HG02610 (cell line): ENCODE results near the gene SMOC1.

ENCODE experiments used
- ATAC-seq: cut with Tn5 transposase; IDR thresholded peaks from one replicate; pipeline ENCODE4 v1.9.1; 2021; ENCODE audit warnings: mild to moderate bottlenecking, moderate library complexity; ENCODE audit not compliant: unreplicated experiment

SMOC1 gene

DNA sequence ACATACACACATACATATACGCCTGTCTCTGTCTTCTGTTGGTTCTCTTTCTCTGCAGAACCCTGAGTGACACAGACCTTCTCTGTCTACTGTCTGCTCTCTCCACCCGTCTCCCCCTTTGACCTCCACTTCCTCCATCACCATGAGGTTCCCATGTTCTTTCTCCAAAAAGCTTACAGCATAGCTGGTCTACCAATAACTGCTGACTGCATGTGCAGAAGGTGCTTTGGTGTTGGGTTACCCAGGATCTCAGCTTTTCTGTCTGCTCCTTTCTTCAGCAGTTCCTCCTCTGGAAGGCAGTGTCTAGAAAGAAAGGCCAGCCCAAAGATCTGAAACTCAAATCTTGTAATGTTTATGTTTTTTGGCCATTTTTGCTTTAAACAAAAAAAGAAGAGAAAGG, 125.6 kb downstream of the SMOC1 start:
- no peak for ATAC-seq

DNA sequence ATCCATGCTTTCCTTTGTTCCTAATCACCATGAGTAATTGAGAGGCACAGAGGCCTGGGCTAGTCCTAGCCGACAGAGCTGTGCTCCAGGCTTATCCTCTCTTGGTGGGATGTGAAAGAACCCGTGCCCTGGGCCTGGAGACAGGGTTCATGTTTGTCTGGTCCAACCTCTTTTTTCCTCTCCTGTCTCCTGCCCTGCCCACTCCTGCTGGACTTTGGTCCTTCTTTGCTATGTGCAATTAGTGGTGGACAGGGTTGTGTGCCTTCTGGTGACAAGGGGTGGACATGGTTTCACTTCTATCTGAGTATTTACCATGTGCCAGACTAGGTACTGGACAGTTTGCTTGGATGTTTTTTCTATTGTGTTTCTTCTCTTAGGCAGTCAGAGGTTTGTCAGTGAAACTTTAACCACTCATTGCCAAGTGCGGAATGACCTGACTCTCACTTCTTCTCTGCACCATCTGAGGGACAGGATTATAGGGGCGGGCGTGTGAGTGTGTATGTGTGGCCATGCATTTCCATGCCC, 126.1 kb downstream of the SMOC1 start:
- no peak for ATAC-seq

DNA sequence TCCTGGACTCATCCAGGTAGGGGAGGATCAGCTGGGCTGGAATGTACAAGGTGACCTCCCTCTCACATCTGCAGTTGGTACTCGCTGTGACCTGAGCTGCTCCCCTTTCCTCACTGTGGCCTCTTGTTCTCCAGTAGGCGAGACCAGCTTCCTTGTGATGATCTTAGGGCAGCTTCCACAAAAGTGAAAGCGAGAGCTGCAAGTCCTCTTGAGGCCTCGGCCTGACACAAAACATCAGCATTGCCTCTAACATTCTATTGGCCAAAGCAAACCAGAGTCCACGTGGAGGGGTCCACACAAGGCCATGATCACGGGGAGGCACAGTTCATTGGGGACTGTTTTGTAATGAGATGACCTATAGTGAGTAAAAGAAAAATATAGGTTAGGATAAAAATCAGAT, 127.5 kb downstream of the SMOC1 start:
- no peak for ATAC-seq

DNA sequence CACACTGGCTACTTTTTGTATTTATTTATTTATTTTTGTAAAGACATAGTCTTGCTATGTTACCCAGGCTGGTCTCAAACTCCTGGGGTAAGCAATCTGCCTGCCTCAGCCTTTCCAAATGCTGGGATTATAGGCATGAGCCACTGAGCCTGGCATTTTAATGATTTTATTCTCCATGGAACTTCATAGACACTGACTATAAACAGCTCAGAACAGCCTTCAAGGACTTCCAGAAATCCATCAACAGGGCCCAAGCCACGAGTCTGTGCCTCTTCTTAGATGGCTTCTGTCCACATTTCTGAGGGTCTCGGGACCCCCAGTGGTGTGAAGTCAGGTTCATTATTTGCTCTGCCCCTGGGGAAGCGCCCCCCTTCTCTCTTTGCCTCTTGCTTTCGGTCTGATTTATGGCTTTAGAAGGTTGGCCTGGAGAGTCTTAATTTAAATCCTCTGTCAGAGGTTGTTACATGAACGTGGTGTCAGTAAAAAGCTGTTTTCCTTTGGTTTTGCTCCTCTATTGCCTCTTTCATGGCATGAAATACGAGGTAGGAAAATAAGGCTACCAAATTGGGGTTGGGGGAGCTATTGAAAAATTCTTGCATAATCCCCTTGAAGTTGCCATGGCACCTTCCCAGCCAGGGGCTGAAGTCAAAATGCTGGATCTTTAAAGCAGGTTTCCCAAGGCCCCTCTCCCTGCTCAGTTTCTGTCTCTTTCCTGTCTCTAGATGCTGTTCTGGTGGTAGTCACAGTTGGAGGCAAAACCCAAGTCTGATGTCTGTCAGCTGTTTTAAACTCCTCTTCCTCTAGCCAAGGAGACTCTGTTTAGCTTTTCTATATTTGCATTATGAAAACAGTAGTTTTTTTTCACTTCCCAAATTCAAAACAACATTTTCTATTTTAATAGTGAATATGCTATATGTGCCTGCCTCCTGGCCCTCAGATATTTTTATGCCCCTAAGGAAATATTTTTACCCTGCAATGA, 129.4 kb downstream of the SMOC1 start:
- no peak for ATAC-seq

DNA sequence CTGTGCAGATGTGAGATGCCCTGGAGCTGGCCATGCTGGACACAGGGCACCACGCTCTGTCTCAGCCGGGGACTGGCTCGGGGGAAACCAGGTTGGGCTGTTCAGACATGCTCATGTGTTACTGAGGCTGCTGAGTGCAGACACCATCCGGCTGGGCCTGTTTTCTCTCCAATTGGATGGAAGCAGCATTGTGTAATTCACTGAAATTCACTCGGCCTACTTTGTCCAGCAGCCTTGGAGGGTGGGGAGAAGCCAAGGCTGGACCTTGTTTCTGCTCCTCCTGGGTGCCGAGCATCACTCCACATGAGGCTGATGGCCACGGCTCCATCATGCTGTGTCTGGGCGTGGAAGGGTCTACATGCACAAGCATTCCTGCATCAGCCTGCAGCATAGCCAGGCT, 130.7 kb downstream of the SMOC1 start:
- ATAC-seq = no peak

DNA sequence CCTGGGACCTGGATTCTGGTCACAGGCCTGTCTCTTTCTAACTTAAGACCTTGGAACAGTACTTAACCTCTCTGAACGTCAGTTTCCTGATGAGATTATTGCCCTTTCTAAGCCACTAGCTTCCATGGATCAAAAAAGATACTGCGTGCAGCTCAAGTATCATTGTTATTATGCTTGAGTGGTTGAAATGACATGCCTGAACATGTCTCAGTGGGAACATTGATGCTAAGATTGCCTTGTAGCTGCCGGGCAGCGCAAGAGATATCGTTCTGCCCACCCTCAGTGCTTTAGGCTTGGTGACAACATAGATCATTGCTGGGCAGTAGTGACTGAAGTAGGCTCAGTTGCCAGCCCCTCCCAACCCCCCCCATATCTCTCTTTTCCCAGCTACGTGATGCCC, 131.9 kb downstream of the SMOC1 start:
- no peak for ATAC-seq

DNA sequence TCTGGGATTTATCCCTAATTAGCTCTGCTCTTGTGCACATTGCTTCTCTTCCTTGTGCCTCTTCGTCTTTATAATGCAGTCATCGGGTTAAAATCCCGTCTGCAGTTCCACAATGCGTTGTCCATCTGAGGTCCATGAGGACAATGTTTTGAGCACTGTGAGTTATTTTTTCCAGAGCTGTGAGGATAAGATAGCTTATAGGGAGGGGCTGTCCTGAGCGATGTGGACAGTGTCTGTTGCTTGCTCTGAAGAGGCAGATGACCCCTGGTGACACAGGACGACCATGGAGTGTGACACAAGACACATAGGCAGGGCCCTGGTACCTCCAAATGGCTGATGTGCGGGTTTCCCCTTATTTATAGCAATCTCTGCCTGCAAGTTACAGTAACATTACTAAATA, 132.5 kb downstream of the SMOC1 start:
- no peak for ATAC-seq

DNA sequence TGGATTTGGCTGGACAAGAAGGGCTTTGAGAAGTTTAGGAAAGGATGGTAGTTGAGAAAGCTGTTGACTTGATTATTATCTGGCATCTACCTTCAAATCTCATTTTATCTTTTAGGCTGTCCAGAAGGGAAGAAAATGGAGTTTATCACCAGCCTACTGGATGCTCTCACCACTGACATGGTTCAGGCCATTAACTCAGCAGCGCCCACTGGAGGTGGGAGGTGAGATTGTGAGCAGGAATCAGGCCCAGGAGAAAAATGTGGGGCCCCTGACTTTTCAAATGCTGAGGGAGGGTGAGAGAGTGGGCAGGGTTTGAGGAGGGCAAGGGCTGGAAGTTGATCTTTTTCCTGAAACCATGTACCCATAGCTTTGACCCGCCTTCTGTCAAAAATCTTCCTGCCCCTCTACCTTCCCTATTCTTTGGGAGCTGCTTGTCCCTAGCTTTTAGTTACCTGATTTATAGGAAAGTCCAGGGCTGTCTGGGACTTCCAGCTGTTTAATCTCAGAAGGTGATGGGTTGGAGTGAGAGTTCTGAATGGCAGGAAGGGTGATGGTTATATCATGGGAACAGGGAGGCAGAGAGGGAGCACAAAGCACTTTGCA, 134.2 kb downstream of the SMOC1 start:
- no peak for ATAC-seq

DNA sequence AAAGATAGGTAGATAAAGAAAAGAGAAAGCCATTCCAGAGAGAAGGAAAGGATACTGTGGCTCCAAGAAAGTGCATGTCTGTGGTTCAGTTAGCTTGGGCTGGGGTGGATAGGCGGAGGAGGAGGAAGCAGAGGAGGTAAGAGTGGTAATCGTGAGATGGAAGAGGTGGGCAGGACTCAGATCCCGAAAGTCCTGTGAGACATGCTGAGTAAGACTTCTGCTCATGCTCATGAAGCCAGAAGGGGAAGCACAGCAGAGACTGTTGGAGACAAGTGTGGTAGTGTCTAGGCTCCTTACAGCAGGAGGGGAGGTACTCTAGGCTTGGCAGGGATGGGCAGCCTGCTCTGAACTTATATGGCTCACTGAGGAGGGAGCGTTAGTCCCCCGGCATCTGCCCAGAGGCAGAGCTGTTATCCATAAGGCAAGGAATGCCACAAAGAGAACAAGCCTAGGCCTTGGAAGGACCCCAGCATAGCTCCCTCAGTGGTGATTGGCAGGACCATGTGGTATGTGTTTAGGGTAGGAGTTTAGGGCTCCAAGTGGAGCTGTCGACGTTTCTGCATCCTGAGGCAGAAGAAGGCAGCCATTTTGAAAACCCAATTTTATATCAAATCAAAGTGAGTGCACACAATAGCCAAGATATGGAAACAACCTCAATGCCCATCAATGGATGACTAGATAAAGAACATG, 135.3 kb downstream of the SMOC1 start:
- no peak for ATAC-seq

DNA sequence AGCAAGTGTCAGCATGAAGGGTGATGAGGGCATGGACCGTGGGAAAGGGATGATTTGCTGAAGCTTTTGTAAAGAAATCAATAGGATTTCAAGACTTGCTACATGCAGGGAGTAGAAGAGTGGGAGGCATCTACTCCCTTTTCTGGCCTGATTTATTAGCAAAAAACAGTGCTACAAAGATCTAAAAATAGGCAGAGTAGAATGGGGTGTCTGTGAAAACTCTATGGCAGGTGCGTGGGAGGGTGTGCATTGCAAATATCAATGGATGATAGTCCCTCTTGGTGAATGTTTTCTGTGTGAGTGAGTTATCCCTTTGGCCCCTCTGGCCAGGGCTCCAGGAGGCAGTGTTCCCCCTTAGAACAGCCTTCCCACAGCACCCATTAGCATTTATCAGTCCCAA, 139.0 kb downstream of the SMOC1 start:
- no peak for ATAC-seq

DNA sequence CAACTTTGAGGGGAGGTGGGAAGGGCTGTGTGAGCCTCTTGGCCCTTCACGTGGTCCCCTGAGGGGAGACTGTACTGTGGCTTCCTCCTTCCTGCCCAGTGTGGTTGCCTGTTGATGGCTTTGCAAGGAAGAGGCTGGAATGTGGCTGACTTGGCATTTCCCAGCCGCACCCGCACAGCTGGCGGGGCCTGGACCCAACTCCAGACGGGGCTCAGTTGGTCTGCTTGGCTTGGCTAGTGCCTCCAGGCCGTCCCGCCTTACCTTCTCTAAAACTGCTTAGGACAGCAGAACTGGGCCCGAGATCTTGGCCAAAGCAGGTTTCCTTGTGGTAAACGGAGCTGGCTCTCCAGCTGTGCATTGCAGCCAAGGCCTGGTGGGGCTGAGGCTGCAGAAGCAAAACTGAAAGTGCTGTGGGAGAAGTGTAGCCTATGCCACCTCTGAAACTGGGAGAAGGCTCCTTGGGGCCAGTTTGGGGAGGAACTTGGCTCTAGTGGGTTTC, 139.5 kb downstream of the SMOC1 start:
- ATAC-seq = peak; percentile 62

DNA sequence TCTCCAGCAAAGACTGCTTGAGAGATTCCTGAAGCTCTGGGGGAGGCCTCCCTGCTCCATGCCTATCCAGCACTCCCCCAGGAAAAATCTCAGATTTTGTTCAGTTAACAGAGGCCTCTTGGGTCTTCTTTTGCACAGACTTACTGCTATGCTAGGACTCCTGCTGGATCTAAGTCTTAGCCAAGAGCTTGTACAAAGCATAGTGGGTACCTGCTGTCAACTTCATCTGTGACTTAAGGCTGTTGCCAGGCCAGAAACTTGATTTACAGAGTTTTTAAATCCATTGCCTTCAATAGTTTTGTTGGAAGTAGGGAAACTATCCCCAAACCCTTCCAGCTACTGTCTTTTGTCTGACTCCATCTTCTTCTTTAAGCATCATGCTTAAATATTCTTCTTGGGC, 140.5 kb downstream of the SMOC1 start:
- ATAC-seq = no peak

DNA sequence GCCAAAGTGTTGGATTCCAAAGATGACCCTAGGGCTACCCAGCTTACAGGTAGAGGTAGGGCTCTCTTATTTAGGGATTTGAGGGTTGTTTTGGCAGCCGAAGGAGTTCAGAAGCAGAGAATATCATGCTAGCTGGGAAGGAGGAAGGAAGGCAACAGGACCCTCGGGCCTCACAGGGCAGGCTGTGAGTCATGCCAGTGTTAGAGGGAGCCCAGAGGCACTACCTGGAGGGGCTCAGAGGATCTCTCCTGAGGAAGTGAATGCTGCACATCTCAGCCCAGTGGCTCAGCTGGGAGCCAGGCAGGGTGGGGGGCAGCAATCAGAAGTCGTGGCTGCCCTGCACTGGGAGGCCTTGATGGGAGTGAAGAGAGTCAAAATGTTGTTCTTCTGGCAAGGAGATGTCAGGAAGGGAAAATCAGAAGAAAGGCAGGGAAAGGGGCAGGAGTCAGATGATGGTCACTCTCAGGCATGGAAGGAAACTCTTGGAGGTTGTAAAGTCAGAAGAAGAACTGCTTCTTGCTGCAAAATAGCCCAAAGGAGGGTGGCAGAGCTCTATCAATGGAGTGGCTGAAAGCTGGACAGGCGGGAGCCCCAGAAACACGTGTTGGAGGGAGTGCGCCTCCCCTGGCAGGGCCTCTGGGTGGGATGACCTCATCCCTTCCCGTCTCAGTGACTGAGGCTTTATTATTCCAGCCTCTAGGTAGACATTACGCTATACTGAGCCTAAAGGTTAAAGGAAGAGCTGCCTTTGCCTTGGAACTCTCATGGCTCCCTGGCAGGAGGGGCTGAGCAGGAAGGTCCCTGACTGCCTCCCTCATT, 141.3 kb downstream of the SMOC1 start:
- no peak for ATAC-seq

DNA sequence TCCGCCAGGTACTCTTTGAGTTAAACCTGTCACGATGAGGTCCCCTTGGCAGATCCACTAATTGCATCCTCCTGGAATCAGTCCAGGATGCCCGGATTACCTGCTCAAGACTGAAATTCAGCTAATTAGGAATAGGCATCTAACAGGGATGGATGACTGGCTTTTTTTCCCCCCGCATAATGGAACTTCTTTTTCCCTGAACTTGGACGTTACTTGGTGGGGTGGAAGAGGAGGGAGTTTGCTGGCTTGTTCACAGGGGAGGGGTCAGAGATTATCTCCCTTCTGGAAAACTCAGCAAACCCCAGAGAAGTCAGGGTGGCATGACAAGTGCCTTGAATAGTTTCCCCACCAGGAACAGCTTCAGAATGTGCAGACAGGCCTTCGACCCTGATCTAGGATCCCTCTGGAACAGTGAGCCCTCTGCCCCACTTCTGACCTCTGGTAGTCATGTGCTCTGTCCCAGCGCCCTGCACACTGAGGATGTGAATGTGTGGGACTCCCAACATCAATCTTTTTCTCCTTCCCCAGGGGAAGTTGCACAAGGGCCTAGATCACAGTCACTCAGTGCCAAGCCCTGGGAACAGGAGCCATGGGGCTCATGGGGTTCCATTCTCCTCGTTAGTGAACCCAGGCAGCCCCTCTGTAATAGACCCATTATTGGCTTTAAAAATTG, 142.5 kb downstream of the SMOC1 start:
- no peak for ATAC-seq

DNA sequence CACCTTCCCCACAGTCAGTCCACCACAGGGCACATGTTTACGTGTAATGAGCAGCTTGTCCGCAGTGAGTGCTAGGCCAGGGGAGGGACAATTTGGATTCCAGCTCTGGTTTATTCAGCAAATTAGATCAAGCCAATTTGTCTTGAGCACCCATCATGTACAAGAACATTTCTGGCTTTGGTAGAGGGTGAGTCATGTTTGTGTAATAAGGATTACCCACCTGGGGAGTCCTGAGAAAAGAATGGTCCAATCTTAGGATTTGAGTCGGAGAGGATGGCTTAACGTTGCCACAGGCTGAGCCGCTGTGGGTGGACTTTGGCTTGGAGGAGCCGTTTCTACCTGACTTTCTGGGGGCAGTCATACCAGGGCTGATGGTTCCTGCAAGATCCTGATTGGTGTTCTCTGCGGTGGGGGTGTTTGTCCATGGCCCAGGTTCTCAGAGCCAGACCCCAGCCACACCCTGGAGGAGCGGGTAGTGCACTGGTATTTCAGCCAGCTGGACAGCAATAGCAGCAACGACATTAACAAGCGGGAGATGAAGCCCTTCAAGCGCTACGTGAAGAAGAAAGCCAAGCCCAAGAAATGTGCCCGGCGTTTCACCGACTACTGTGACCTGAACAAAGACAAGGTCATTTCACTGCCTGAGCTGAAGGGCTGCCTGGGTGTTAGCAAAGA, 143.7 kb downstream of the SMOC1 start:
- ATAC-seq = no peak

DNA sequence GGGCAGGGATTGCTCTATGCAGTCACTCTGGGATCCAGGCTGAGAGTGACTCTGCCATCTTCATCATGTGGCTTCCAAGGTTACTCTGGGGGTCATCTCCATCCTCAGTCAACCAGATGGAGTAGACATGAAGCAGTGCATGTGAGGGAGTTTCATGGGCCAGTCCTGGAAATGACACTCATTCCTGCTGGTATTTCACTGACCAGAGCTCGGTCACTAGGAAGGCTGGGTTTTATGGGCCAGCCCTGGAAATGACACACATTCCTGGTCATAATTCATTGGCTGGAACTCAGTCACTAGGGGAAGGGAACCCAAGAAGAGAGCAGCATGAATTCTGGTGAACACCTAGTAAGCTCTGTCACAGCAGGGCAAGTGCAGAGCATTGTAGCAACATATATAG, 144.7 kb downstream of the SMOC1 start:
- ATAC-seq = no peak

DNA sequence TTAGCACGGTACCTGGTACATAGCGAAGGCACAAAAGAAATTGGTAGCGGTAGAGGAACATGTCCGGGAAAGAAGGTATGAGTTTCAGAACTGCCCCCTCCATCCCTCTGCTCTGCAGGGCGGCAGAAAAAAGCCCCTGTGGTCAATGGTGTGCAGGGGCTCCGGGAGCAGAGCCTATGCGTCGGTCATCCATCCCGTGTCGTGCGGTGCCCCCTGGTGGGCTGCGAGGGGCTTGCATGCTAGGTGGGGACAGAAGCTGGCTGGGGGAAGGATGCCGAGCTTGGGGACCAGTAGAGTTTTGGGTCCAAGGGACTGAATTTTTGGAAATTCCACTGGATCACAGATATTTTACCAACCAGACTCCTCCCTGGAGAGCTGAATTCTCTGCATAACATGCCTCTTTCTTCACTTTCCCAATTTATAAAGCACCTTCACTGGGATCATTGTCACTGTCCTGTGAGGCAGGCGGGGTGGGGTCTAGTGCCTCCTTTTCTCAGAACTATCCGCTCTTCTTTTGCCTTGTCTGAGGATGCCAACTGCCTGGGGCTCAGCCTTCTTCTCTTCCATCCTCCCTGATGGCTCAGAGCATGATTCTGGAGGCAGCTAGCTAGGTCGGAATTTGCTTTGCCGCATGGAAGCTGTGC, 148.7 kb downstream of the SMOC1 start:
- peak; percentile 58 for ATAC-seq

DNA sequence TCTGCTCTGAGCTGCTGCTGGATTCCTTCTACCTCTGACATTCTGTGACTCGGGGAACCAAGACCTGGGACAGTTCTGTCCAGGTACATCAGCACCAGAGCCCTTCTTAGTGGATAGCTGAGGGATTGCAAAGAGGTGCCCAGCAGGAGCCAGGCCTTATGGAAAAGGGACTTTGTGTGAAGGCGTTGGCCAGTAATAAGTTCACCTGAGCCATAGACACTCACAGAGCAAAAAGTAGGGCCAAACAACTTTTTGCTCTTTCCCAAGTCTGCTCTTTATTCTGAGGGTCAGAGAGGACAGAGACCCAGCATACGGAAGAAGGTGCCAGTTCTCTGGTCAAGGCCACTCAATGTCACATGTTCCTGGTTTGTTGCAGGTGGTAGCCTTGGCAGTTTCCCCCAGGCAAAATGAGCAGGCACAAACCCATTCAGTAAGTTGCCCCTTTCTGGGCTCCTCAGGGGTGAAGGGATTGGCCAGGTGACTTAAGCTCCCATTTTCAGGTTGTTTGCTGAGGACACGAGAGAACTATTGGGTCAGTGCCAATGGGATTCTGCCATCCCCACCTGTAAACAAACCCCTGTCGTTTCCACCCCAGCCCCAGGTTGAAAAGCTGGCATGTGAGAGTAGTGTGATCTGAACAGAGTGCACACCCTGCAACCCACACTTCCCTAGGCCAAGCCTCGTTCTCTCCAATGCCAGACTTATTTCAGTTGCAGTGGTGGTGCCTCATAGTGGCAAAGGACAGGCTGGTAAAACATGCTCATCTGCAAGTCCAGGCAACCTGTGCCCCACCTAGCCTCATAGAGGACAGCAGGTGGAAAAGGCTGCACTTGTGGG, 150.3 kb downstream of the SMOC1 start:
- ATAC-seq = no peak
